Peyer's patch (tissue), 4 donors: ENCODE results near the gene PSG6.
"Not testable (repeated sequence)": the region's sequence is repeated elsewhere in the genome, so short reads cannot be mapped to it uniquely, and the experiment has no call there.

Experiments
- POLR2A ChIP-seq, 2 donors: fragments of 450-650 bp; IDR thresholded peaks; one replicate each; pipeline ENCODE4 v1.5.1; 2017; ENCODE audit warnings: antibody characterized with exemption in 2 of 2, mild to moderate bottlenecking in 2 of 2, moderate library complexity in 2 of 2
- TF ChIP-seq, protein P1 (sequence below), 6 experiments: fragments of 450-650 bp in 4 of 6; fragments of 200-600 bp in 2 of 6; sonication (generic) in 1 of 6; IDR thresholded peaks; one replicate each; pipeline ENCODE4 v1.5.1; 2017 to 2019; ENCODE audit warnings: antibody characterized with exemption in 6 of 6, mild to moderate bottlenecking in 3 of 6, moderate library complexity in 1 of 6

DNA sequence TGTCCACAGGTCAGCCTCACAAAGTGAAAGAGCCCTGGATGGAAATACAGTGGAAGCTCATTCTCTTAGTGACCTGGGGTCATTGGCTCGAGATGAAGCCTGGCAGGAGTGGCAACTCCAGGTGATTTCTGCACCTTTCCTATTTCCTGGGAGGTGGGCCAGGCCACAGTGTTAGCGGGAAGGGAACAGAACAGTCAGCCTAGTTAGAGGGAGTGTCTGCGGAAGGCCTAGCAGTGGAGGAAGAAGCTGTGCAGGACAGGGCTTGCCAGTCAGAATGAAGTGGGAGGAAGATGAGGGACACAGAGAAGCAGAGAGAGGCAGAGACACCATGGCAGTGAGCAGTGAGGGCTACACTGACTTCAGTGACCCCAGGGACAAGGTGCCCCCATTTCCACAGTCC is 15.7 kb upstream of the PSG6 start:
- TF ChIP-seq, protein P1, sequence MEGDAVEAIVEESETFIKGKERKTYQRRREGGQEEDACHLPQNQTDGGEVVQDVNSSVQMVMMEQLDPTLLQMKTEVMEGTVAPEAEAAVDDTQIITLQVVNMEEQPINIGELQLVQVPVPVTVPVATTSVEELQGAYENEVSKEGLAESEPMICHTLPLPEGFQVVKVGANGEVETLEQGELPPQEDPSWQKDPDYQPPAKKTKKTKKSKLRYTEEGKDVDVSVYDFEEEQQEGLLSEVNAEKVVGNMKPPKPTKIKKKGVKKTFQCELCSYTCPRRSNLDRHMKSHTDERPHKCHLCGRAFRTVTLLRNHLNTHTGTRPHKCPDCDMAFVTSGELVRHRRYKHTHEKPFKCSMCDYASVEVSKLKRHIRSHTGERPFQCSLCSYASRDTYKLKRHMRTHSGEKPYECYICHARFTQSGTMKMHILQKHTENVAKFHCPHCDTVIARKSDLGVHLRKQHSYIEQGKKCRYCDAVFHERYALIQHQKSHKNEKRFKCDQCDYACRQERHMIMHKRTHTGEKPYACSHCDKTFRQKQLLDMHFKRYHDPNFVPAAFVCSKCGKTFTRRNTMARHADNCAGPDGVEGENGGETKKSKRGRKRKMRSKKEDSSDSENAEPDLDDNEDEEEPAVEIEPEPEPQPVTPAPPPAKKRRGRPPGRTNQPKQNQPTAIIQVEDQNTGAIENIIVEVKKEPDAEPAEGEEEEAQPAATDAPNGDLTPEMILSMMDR (IDR thresholded peaks at IDR 0.05): not testable (repeated sequence)
- TF ChIP-seq POLR2A (IDR thresholded peaks at IDR 0.05): not testable (repeated sequence)
